ENCODE results near the gene HS6ST2. TPM values are rescaled to one million over a fixed set of nuclear protein-coding genes. Genes with fewer than 3 reads are reported as not detected.

The HS6ST2 gene
- total and polyA plus RNA-seq, 10 of the 15 experiments (the other 5 are each of a cell fraction or from before 2014, with no cell fraction given), result not detected

GRCh38 chrX:132876523-132877338, 81.7 kb downstream of the HS6ST2 start (continued):
- TF ChIP-seq REST (IDR thresholded peaks at IDR 0.05; ENCODE audit: low read depth, low read length), result no peak
- no peak for TF ChIP-seq ZBED1 (IDR thresholded peaks at IDR 0.05; ENCODE audit: borderline replicate concordance)
- TF ChIP-seq EGR1 (IDR thresholded peaks at IDR 0.05; ENCODE audit: borderline replicate concordance in 1 of 2, low read depth in 2 of 2, low read length in 2 of 2), result no peak
- no peak for TF ChIP-seq TARDBP (IDR thresholded peaks at IDR 0.05; ENCODE audit: borderline replicate concordance)
- TF ChIP-seq TCF3 (IDR thresholded peaks at IDR 0.05; ENCODE audit: borderline replicate concordance, insufficient read depth, low read depth, low read length), result no peak
- TF ChIP-seq IRF5 (IDR thresholded peaks at IDR 0.05; ENCODE audit: borderline replicate concordance), result no peak
- no peak for TF ChIP-seq KLF5 (IDR thresholded peaks at IDR 0.05; ENCODE audit: partially characterized antibody)
- no peak for TF ChIP-seq CHD4 (IDR thresholded peaks at IDR 0.05)
- TF ChIP-seq MYC (IDR thresholded peaks at IDR 0.05; ENCODE audit: insufficient read depth, insufficient read length, insufficient replicate concordance, low read length, severe bottlenecking), result no peak

Data from GM12878 (cell line).